Loucy (cell line): Measurements from ENCODE around the gene WDFY1.

Experiments
- H2AFZ ChIP-seq: fragments of 200-600 bp; sonication (generic); 2 replicates; pipeline ENCODE4 v1.6.0; 2016; ENCODE audit warnings: antibody characterized with exemption, mild to moderate bottlenecking, low read length, moderate library complexity
- H3F3A ChIP-seq: fragments of 200-600 bp; 2 replicates; pipeline ENCODE4 v1.6.0; 2016; ENCODE audit warnings: antibody characterized with exemption, low read depth, mild to moderate bottlenecking
- H3K27me3 ChIP-seq: fragments of 200-600 bp; sonication (generic); 2 replicates; pipeline ENCODE4 v1.6.1; 2014; ENCODE audit warnings: low read length, mild to moderate bottlenecking; ENCODE audit not compliant: insufficient read depth, poor library complexity, severe bottlenecking
- H3K36me3 ChIP-seq: fragments of 200-600 bp; sonication (generic); 2 replicates; pipeline ENCODE4 v1.6.1; 2016; ENCODE audit warnings: low read length; ENCODE audit not compliant: insufficient read depth
- H3K4me1 ChIP-seq: fragments of 200-600 bp; sonication (generic); 2 replicates; pipeline ENCODE4 v1.5.1; 2014; ENCODE audit warnings: low read length, mild to moderate bottlenecking; ENCODE audit not compliant: insufficient read depth, poor library complexity, severe bottlenecking
- H3K4me2 ChIP-seq: fragments of 200-600 bp; sonication (generic); 2 replicates; pipeline ENCODE4 v1.6.0; 2014; ENCODE audit warnings: antibody characterized with exemption, low read length, low read depth, mild to moderate bottlenecking; ENCODE audit not compliant: poor library complexity, severe bottlenecking
- H3K4me3 ChIP-seq: fragments of 200-600 bp; sonication (generic); 2 replicates; pipeline ENCODE4 v1.5.1; 2014; ENCODE audit warnings: low read length, mild to moderate bottlenecking, mixed read lengths; ENCODE audit not compliant: poor library complexity, severe bottlenecking
- H3K79me2 ChIP-seq: fragments of 200-600 bp; sonication (generic); 2 replicates; pipeline ENCODE4 v1.6.1; 2014; ENCODE audit warnings: low read length; ENCODE audit not compliant: insufficient read depth
- H3K9ac ChIP-seq: fragments of 200-600 bp; sonication (generic); 2 replicates; pipeline ENCODE4 v1.6.0; 2014; ENCODE audit warnings: mild to moderate bottlenecking, low read depth, low read length, moderate library complexity; ENCODE audit not compliant: poor library complexity, severe bottlenecking
- H3K9me2 ChIP-seq: fragments of 200-600 bp; sonication (generic); replicated peaks from 2 replicates; pipeline ENCODE4 v1.6.1; 2016; ENCODE audit warnings: low read depth, low read length, mixed read lengths
- H3K9me3 ChIP-seq: fragments of 200-600 bp; sonication (generic); 2 replicates; pipeline ENCODE4 v1.6.1; 2014; ENCODE audit warnings: mild to moderate bottlenecking, antibody characterized with exemption, low read length, low read depth; ENCODE audit not compliant: insufficient read depth
- H4K20me1 ChIP-seq: fragments of 200-600 bp; sonication (generic); 2 replicates; pipeline ENCODE4 v1.6.0; 2014; ENCODE audit warnings: antibody characterized with exemption, low read length, mild to moderate bottlenecking; ENCODE audit not compliant: insufficient read depth, poor library complexity, severe bottlenecking
- CTCF ChIP-seq: fragments of 200-600 bp; sonication (generic); conservative IDR thresholded peaks from 2 replicates; pipeline ENCODE4 v1.5.1; 2014; ENCODE audit warnings: mild to moderate bottlenecking, antibody characterized with exemption, low read length
- EZH2phosphoT487 ChIP-seq: fragments of 200-600 bp; IDR thresholded peaks from 2 replicates; pipeline ENCODE4 v1.6.1; 2018; ENCODE audit warnings: antibody characterized with exemption, mild to moderate bottlenecking, moderate library complexity, borderline replicate concordance

The WDFY1 gene

GRCh38 chr2:223837287-223838061, 107.7 kb downstream of the WDFY1 start, which contains the start of gene AP1S3:
AP1S3 (minus strand) TSS chr2:223837582; CDS start chr2:223837450, 132 bp downstream.
- peak within 1 kb of the TSS; percentile 95 for H2AFZ ChIP-seq
- TF ChIP-seq EZH2phosphoT487, result no peak
- TF ChIP-seq CTCF, result no peak; the same call in 1 of the 2 replicates
- no peaks in the 10 kb centered on the region for H3K36me3 ChIP-seq

GRCh38 chr2:223835701-223836532, 109.2 kb downstream of the WDFY1 start:
- Histone ChIP-seq H3K36me3 (no peaks in the 10 kb centered on the region), H2AFZ (no peak overlapping the region), H3K9ac (no peak overlapping the region), H3K9me2 (no peaks in the 10 kb centered on the region), H3K4me3 (no peak overlapping the region), H3K4me2 (no peak overlapping the region), H3K27me3 (no peaks in the 10 kb centered on the region), H3K79me2 (no peaks in the 10 kb centered on the region), H3F3A (no peaks in the 10 kb centered on the region), H4K20me1 (no peaks in the 10 kb centered on the region), H3K4me1 (peaks cover 10% of the 10 kb centered on the region), H3K9me3 (no peaks in the 10 kb centered on the region)
- TF ChIP-seq CTCF (no peak), EZH2phosphoT487 (no peak)

More at GRCh38 chr2:223837287-223838061, 107.7 kb downstream of the WDFY1 start, which contains the start of gene AP1S3:
- H4K20me1 ChIP-seq, result no peaks in the 10 kb centered on the region
- H3K4me3 ChIP-seq, result peak within 1 kb of the TSS; percentile 85
- H3K27me3 ChIP-seq, result no peaks in the 10 kb centered on the region
- H3K9ac ChIP-seq, result peak within 1 kb of the TSS; percentile 8
- peaks cover 10% of the 10 kb centered on the region for H3K4me1 ChIP-seq
- no peaks in the 10 kb centered on the region for H3F3A ChIP-seq
- H3K4me2 ChIP-seq, result peak within 1 kb of the TSS; percentile 84
- no peaks in the 10 kb centered on the region for H3K79me2 ChIP-seq
- H3K9me2 ChIP-seq, result no peaks in the 10 kb centered on the region
- no peaks in the 10 kb centered on the region for H3K9me3 ChIP-seq

- H3K4me2 ChIP-seq, result no peak overlapping the region
- no peak overlapping the region for H3K9ac ChIP-seq
- H3F3A ChIP-seq, result no peaks in the 10 kb centered on the region
- no peak for TF ChIP-seq CTCF
- no peak for TF ChIP-seq EZH2phosphoT487
- no peak overlapping the region for H2AFZ ChIP-seq
- no peak overlapping the region for H3K4me3 ChIP-seq
- no peaks in the 10 kb centered on the region for H3K9me3 ChIP-seq
- no peaks in the 10 kb centered on the region for H4K20me1 ChIP-seq
- H3K36me3 ChIP-seq, result no peaks in the 10 kb centered on the region
- H3K79me2 ChIP-seq, result no peaks in the 10 kb centered on the region
- peaks cover 10% of the 10 kb centered on the region for H3K4me1 ChIP-seq
- H3K27me3 ChIP-seq, result no peaks in the 10 kb centered on the region
- H3K9me2 ChIP-seq, result no peaks in the 10 kb centered on the region
Measured at GRCh38 chr2:223834431-223834830, 110.7 kb downstream of the WDFY1 start.
